ENCODE results near the gene ANKS1A. TPM values are rescaled to one million over a fixed set of nuclear protein-coding genes. Genes with fewer than 3 reads are reported as not detected.
"Not testable (repeated sequence)": the region's sequence is repeated elsewhere in the genome, so short reads cannot be mapped to it uniquely, and the experiment has no call there.

Gene ANKS1A
- total RNA-seq, 1 donor, result 7.2 TPM

DNA sequence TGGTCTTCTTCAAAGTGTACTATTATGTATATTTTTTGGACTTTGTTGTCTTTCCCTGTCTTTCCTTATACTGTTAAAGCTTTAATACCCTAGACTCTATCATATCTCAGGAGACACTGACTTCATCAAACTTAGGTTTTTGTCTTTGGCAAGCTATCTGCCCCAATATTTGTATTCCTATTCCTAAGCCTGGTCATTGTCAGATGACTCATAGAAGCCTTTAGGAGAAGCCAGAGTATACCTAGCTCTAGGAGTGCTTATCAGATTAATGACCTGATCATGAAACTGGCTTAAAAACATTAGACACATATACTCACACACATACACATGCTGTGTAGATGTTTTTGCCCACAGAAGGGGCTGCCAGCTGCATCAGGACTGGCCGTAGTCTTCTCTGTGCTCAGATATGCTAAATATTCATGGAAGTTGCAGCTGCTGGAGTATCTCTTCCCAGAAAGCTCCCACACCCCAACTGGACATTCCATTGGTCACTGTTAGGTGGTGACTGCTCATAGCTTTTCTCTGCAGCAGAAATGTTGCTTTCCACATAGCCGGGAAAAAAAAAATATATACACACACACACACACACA, 102.0 kb downstream of the ANKS1A start:
- H3K4me2 ChIP-seq (ENCODE audit: insufficient read depth, low read length), result no peak overlapping the region
- peaks cover 30% of the 10 kb centered on the region for H3K36me3 ChIP-seq (ENCODE audit: insufficient read depth, low read length)
- H3K27me3 ChIP-seq (ENCODE audit: insufficient read depth, low read length), result no peaks in the 10 kb centered on the region
- peaks cover 9% of the 10 kb centered on the region for H3K4me1 ChIP-seq (ENCODE audit: insufficient read depth, low read length)
- TF ChIP-seq, protein P1, sequence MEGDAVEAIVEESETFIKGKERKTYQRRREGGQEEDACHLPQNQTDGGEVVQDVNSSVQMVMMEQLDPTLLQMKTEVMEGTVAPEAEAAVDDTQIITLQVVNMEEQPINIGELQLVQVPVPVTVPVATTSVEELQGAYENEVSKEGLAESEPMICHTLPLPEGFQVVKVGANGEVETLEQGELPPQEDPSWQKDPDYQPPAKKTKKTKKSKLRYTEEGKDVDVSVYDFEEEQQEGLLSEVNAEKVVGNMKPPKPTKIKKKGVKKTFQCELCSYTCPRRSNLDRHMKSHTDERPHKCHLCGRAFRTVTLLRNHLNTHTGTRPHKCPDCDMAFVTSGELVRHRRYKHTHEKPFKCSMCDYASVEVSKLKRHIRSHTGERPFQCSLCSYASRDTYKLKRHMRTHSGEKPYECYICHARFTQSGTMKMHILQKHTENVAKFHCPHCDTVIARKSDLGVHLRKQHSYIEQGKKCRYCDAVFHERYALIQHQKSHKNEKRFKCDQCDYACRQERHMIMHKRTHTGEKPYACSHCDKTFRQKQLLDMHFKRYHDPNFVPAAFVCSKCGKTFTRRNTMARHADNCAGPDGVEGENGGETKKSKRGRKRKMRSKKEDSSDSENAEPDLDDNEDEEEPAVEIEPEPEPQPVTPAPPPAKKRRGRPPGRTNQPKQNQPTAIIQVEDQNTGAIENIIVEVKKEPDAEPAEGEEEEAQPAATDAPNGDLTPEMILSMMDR (IDR thresholded peaks at IDR 0.05; ENCODE audit: extremely low read depth, low read depth, low read length), result no peak
- no peak overlapping the region for H2AFZ ChIP-seq (ENCODE audit: low read length)
- H3K4me3 ChIP-seq (ENCODE audit: insufficient read depth, low read length), result no peak overlapping the region
- H4K20me1 ChIP-seq (ENCODE audit: insufficient read depth, low read length), result no peaks in the 10 kb centered on the region
- peak; percentile 83 for DNase-seq (ENCODE audit: insufficient read length, low spot score, missing footprints)
- no peaks in the 10 kb centered on the region for H3K9me3 ChIP-seq (ENCODE audit: low read depth, low read length)
- H3K79me2 ChIP-seq (ENCODE audit: insufficient read depth, low read length), result no peaks in the 10 kb centered on the region
- peak overlapping the region; percentile 9 for H3K27ac ChIP-seq (ENCODE audit: low read depth, low read length)

GRCh38 chr6:34992376-34992775, 103.3 kb downstream of the ANKS1A start:
- Histone ChIP-seq H3K79me2 (ENCODE audit: insufficient read depth, low read length) (no peaks in the 10 kb centered on the region), H3K9me3 (ENCODE audit: low read depth, low read length) (no peaks in the 10 kb centered on the region), H3K27me3 (ENCODE audit: insufficient read depth, low read length) (no peaks in the 10 kb centered on the region), H3K36me3 (ENCODE audit: insufficient read depth, low read length) (peaks cover 24% of the 10 kb centered on the region), H4K20me1 (ENCODE audit: insufficient read depth, low read length) (no peaks in the 10 kb centered on the region), H3K4me3 (ENCODE audit: insufficient read depth, low read length) (no peak overlapping the region), H3K27ac (ENCODE audit: low read depth, low read length) (no peak overlapping the region), H3K4me1 (ENCODE audit: insufficient read depth, low read length) (peaks cover 9% of the 10 kb centered on the region), H3K4me2 (ENCODE audit: insufficient read depth, low read length) (no peak overlapping the region), H2AFZ (ENCODE audit: low read length) (no peak overlapping the region)
- no peak for DNase-seq (ENCODE audit: insufficient read length, low spot score, missing footprints)
- TF ChIP-seq, protein P1 (IDR thresholded peaks at IDR 0.05; ENCODE audit: extremely low read depth, low read depth, low read length), result no peak

- H2AFZ ChIP-seq (ENCODE audit: low read length), result no peak overlapping the region
- DNase-seq (ENCODE audit: insufficient read length, low spot score, missing footprints), result no peak
- H3K4me3 ChIP-seq (ENCODE audit: insufficient read depth, low read length), result no peak overlapping the region
- no peaks in the 10 kb centered on the region for H3K79me2 ChIP-seq (ENCODE audit: insufficient read depth, low read length)
- no peak overlapping the region for H3K4me2 ChIP-seq (ENCODE audit: insufficient read depth, low read length)
- H3K27me3 ChIP-seq (ENCODE audit: insufficient read depth, low read length), result no peaks in the 10 kb centered on the region
- peaks cover 9% of the 10 kb centered on the region for H3K4me1 ChIP-seq (ENCODE audit: insufficient read depth, low read length)
- no peaks in the 10 kb centered on the region for H3K9me3 ChIP-seq (ENCODE audit: low read depth, low read length)
- H4K20me1 ChIP-seq (ENCODE audit: insufficient read depth, low read length), result no peaks in the 10 kb centered on the region
- peaks cover 24% of the 10 kb centered on the region for H3K36me3 ChIP-seq (ENCODE audit: insufficient read depth, low read length)
- H3K27ac ChIP-seq (ENCODE audit: low read depth, low read length), result no peak overlapping the region
- TF ChIP-seq, protein P1 (IDR thresholded peaks at IDR 0.05; ENCODE audit: extremely low read depth, low read depth, low read length), result no peak
Measured at GRCh38 chr6:34993213-34993612, 104.2 kb downstream of the ANKS1A start.

DNA sequence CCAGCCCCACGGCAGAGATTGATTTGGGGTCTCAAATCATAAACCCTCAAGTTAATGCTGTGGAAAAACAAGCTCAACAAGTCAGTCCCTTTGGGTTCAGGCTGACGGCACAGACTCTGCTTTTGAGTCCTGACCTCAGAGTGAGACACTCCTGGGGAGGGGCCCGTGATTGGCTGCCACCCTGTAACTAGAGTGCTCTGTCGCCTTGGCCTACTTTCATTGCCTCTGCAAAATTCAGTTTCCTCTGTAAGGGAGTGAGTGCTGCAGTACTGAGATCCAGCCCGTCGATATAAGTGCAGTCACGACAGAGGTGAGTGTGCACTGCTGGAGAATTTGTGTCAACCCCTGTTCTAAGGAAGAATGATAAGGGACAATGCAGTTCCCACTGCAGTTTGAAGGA, 105.6 kb downstream of the ANKS1A start:
- Histone ChIP-seq H3K27ac (ENCODE audit: low read depth, low read length) (no peak overlapping the region), H3K4me3 (ENCODE audit: insufficient read depth, low read length) (no peak overlapping the region), H3K9me3 (ENCODE audit: low read depth, low read length) (no peaks in the 10 kb centered on the region)

DNA sequence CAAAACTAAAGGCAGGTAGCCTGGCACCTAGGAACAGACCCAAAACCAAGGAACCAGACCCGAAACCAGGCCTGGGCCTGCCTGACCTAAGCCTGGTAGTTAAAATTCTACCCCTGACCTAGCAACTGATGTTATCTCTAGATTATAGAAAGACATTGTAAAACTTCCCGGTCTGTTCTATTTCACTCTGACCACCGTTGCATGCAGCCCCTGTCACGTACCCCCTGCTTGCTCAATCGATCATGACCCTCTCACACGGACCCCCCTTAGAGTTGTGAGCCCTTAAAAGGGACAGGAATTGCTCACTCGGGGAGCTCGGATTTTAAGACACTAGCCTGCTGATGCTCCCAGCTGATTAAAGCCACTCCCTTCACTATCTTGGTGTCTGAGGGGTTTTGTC, 109.4 kb downstream of the ANKS1A start:
- not testable (repeated sequence) for H3K4me2 ChIP-seq (ENCODE audit: insufficient read depth, low read length); H3K27ac ChIP-seq (ENCODE audit: low read depth, low read length); H3K9me3 ChIP-seq (ENCODE audit: low read depth, low read length); H3K27me3 ChIP-seq (ENCODE audit: insufficient read depth, low read length); H3K79me2 ChIP-seq (ENCODE audit: insufficient read depth, low read length); H3K4me3 ChIP-seq (ENCODE audit: insufficient read depth, low read length); H4K20me1 ChIP-seq (ENCODE audit: insufficient read depth, low read length); H2AFZ ChIP-seq (ENCODE audit: low read length); DNase-seq (ENCODE audit: insufficient read length, low spot score, missing footprints); H3K4me1 ChIP-seq (ENCODE audit: insufficient read depth, low read length)
- peaks cover 12% of the 10 kb centered on the region for H3K36me3 ChIP-seq (ENCODE audit: insufficient read depth, low read length)

More for the DNA sequence above, 105.6 kb downstream of the ANKS1A start:
- Histone ChIP-seq H3K36me3 (ENCODE audit: insufficient read depth, low read length) (peaks cover 24% of the 10 kb centered on the region), H2AFZ (ENCODE audit: low read length) (no peak overlapping the region), H3K4me1 (ENCODE audit: insufficient read depth, low read length) (peaks cover 9% of the 10 kb centered on the region), H3K4me2 (ENCODE audit: insufficient read depth, low read length) (no peak overlapping the region), H3K27me3 (ENCODE audit: insufficient read depth, low read length) (no peaks in the 10 kb centered on the region), H3K79me2 (ENCODE audit: insufficient read depth, low read length) (no peaks in the 10 kb centered on the region), H4K20me1 (ENCODE audit: insufficient read depth, low read length) (no peaks in the 10 kb centered on the region)
- TF ChIP-seq, protein P1 (IDR thresholded peaks at IDR 0.05; ENCODE audit: extremely low read depth, low read depth, low read length), result no peak
- no peak for DNase-seq (ENCODE audit: insufficient read length, low spot score, missing footprints)

- not testable (repeated sequence) for H3K9me3 ChIP-seq (ENCODE audit: low read depth, low read length)
Measured at GRCh38 chr6:34999153-34999552, 110.1 kb downstream of the ANKS1A start.

More at GRCh38 chr6:34999153-34999552, 110.1 kb downstream of the ANKS1A start:
- H3K4me1 ChIP-seq (ENCODE audit: insufficient read depth, low read length); H3K4me3 ChIP-seq (ENCODE audit: insufficient read depth, low read length); H2AFZ ChIP-seq (ENCODE audit: low read length); H3K27ac ChIP-seq (ENCODE audit: low read depth, low read length); DNase-seq (ENCODE audit: insufficient read length, low spot score, missing footprints); H3K79me2 ChIP-seq (ENCODE audit: insufficient read depth, low read length); H3K4me2 ChIP-seq (ENCODE audit: insufficient read depth, low read length); H4K20me1 ChIP-seq (ENCODE audit: insufficient read depth, low read length); H3K27me3 ChIP-seq (ENCODE audit: insufficient read depth, low read length): not testable (repeated sequence)
- H3K36me3 ChIP-seq (ENCODE audit: insufficient read depth, low read length), result peaks cover 11% of the 10 kb centered on the region

Measured in osteoblast (primary cell).